ENCODE results near the gene CORO1A. TPM values are rescaled to one million over a fixed set of nuclear protein-coding genes. Genes with fewer than 3 reads are reported as not detected.
"Not testable (repeated sequence)": the region's sequence is repeated elsewhere in the genome, so short reads cannot be mapped to it uniquely, and the experiment has no call there.

The CORO1A gene
- total RNA-seq, 4 donors from 2014 or later = 16.7 to 44.4 (median 27.0) TPM

DNA sequence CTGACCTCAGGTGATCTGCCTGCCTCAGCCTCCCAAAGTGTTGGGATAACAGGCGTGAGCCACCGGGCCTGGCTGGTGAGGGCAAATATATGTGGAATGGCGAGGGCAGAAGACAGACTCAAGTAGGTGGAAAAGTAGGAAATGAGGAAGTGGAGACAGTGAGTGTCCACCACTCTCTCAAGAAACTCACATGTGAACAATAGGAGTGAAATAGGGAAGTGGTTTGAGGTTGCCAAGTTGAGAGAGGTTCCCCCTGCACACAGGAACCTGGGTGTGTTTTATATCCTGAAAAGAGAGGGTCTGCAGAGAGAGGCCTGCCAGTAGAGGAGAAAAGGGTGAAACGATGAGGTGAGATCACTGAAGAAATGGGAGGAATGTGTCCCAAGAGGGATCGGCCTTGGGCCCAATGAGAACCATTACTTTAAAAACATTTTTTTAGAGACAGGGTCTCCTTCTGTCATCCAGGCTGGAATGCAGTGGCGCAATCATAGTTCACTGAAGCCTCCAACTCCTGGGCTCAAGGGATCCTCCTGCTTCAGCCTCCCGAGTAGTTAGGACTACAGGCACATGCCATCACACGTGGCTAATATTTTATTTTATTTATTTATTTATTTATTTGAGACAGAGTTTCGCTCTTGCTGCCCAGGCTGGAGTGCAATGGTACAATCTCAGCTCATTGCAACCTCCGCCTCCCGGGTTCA lies 17.1 kb upstream of the CORO1A start:
- no peak for TF ChIP-seq POLR2A (IDR thresholded peaks at IDR 0.05)
- TF ChIP-seq, protein P1, sequence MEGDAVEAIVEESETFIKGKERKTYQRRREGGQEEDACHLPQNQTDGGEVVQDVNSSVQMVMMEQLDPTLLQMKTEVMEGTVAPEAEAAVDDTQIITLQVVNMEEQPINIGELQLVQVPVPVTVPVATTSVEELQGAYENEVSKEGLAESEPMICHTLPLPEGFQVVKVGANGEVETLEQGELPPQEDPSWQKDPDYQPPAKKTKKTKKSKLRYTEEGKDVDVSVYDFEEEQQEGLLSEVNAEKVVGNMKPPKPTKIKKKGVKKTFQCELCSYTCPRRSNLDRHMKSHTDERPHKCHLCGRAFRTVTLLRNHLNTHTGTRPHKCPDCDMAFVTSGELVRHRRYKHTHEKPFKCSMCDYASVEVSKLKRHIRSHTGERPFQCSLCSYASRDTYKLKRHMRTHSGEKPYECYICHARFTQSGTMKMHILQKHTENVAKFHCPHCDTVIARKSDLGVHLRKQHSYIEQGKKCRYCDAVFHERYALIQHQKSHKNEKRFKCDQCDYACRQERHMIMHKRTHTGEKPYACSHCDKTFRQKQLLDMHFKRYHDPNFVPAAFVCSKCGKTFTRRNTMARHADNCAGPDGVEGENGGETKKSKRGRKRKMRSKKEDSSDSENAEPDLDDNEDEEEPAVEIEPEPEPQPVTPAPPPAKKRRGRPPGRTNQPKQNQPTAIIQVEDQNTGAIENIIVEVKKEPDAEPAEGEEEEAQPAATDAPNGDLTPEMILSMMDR (IDR thresholded peaks at IDR 0.05) = no peak
- DNase-seq (ENCODE audit: low spot score in 2 of 2) = no peak
- no peak overlapping the region for H3K4me3 ChIP-seq (ENCODE audit: low read depth, poor library complexity, severe bottlenecking)
- WGBS, 2 donors = 85 to 91% methylated on average over 11 of the region's 11 CpGs
- intact Hi-C loops (cut with DNase I; ENCODE audit: low total_unique reads) = no loop called here

DNA sequence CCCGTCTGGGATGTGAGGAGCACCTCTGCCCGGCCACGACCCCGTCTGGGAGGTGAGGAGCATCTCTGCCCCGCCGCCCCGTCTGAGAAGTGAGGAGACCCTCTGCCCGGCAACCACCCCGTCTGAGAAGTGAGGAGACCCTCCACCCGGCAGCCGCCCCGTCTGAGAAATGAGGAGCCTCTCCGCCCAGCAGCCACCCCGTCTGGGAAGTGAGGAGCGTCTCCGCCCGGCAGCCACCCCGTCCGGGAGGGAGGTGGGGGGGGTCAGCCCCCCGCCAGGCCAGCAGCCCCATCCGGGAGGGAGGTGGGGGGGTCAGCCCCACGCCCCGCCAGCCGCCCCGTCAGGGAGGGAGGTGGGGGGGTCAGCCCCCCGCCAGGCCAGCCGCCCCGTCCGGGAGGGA lies 14.7 kb upstream of the CORO1A start:
- DNase-seq (ENCODE audit: low spot score in 2 of 2); H3K4me3 ChIP-seq (ENCODE audit: low read depth, poor library complexity, severe bottlenecking); intact Hi-C loops (cut with DNase I; ENCODE audit: low total_unique reads): not testable (repeated sequence)
- 65% methylated on average over 4 of the region's 29 CpGs; no CpG with 5 or more reads in 1 of the 2 donors for WGBS, 2 donors

DNA sequence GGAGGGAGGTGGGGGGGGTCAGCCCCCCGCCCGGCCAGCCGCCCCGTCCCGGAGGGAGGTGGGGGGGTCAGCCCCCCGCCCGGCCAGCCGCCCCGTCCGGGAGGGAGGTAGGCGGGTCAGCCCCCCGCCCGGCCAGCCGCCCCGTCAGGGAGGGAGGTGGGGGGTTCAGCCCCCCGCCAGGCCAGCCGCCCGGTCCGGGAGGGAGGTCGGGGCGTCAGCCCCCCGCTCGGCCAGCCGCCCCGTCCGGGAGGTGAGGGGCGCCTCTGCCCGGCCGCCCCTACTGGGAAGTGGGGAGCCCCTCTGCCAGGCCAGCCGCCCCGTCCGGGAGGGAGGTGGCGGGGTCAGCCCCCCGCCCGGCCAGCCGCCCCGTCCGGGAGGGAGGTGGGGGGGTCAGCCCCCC lies 14.0 kb upstream of the CORO1A start:
- intact Hi-C loops (cut with DNase I; ENCODE audit: low total_unique reads); H3K4me3 ChIP-seq (ENCODE audit: low read depth, poor library complexity, severe bottlenecking); DNase-seq (ENCODE audit: low spot score in 2 of 2): not testable (repeated sequence)
- WGBS, 2 donors = 60% methylated on average over 1 of the region's 38 CpGs; no CpG with 5 or more reads in 1 of the 2 donors

DNA sequence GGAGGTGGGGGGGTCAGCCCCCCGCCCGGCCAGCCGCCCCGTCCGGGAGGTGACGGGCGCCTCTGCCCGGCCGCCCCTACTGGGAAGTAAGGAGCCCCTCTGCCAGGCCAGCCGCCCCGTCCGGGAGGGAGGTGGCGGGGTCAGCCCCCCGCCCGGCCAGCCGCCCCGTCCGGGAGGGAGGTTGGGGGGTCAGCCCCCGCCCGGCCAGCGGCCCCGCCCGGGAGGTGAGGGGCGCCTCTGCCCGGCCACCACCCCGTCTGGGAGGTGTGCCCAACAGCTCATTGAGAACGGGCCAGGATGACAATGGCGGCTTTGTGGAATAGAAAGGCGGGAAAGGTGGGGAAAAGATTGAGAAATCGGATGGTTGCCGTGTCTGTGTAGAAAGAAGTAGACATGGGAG lies 13.3 kb upstream of the CORO1A start:
- DNase-seq (ENCODE audit: low spot score in 2 of 2); intact Hi-C loops (cut with DNase I; ENCODE audit: low total_unique reads); H3K4me3 ChIP-seq (ENCODE audit: low read depth, poor library complexity, severe bottlenecking): not testable (repeated sequence)
- no CpG with 5 or more reads among the region's 31 CpGs for WGBS, 2 donors

DNA sequence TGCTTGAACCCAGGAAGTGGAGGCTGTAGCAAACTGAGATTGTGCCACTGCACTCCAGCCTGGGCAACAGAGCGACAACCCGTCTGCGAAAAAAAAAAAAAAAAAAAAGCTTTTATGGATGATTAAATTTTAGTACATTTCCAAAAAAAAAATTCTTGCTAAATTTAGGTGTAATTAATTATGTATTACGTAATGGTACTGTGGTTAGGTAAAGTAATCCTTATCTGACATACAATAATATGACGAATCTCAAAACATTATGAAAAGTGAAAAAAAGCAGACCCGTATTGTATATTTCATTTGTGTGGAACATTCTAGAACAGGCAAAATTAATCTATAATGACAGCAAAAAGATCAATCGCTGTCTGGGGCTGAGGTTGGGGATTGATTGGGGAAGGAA lies 10.3 kb upstream of the CORO1A start:
- intact Hi-C loops (cut with DNase I; ENCODE audit: low total_unique reads) = no loop called here
- no peak for DNase-seq (ENCODE audit: low spot score in 2 of 2)
- H3K4me3 ChIP-seq (ENCODE audit: low read depth, poor library complexity, severe bottlenecking) = no peak overlapping the region
- TF ChIP-seq, protein P1 (IDR thresholded peaks at IDR 0.05) = no peak
- no peak for TF ChIP-seq POLR2A (IDR thresholded peaks at IDR 0.05)
- 77 to 82% methylated on average over 7 of the region's 7 CpGs for WGBS, 2 donors

DNA sequence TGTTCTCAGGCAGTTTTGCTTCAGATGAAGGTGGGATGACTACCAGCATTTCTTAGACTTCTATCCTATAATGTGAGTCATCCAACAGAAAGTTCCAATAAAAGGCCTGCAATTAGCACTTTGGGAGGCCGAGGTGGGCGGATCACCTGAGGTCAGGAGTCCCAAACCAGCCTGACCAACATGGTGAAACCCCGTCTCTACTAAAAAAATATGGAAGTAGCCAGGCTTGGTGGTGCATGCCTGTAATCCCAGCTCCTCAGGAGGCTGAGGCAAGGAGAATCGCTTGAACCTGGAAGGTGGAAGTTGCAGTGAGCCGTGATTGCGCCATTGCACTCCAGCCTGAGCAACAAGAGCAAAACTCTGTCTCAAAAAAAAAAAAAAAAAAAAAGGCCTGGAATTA lies 6.5 kb upstream of the CORO1A start:
- H3K4me3 ChIP-seq (ENCODE audit: low read depth, poor library complexity, severe bottlenecking); DNase-seq (ENCODE audit: low spot score in 2 of 2); intact Hi-C loops (cut with DNase I; ENCODE audit: low total_unique reads): not testable (repeated sequence)
- 87 to 89% methylated on average over 6 of the region's 6 CpGs for WGBS, 2 donors

DNA sequence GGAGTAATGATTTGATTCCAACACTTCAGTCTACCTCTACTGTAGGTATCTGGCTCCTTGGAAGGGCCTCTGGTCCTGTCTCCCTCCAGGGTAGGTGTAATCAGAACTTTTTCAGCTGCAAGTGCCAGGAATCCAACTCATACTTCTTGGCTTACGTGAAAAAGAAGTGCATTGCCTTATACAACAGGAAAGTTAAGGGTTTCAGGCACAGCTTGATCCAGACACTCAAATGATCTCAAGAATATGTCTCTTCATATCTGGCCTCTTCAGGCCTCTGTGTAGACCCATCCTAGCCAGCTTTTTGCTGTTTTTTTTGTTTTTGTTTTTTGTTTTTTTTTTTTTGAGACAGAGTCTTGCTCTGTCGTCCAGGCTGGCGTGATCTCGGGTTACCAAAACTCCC lies 4.2 kb upstream of the CORO1A start:
- DNase-seq (ENCODE audit: low spot score in 2 of 2) = no peak
- no peak for TF ChIP-seq POLR2A (IDR thresholded peaks at IDR 0.05)
- TF ChIP-seq, protein P1 (IDR thresholded peaks at IDR 0.05) = no peak
- intact Hi-C loops (cut with DNase I; ENCODE audit: low total_unique reads) = no loop called here
- H3K4me3 ChIP-seq (ENCODE audit: low read depth, poor library complexity, severe bottlenecking) = no peak overlapping the region
- 84 to 91% methylated on average over 4 of the region's 4 CpGs for WGBS, 2 donors

DNA sequence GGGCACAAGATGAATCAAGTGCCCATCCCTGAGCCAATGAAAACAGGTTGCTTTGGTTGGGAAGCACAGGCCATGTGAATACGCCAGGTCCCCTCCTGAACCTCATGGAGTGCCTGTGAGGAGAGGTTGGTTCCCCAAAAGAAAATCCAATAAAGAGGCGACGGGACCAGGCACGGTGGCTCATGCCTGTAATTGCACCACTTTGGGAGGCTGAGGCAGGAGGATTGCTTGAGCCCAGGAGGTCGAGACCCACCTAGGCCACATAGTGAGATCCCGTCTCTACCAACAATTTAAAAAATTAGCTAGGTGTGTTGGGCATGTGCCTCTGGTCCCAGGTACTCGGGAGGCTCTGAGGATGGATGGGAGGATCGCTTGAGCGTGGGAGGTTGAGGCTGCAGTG lies 3.5 kb upstream of the CORO1A start:
- no peak for DNase-seq (ENCODE audit: low spot score in 2 of 2)
- WGBS, 2 donors = 96 to 97% methylated on average over 9 of the region's 9 CpGs
- TF ChIP-seq, protein P1 (IDR thresholded peaks at IDR 0.05) = no peak
- TF ChIP-seq POLR2A (IDR thresholded peaks at IDR 0.05) = no peak
- intact Hi-C loops (cut with DNase I; ENCODE audit: low total_unique reads) = no loop called here
- H3K4me3 ChIP-seq (ENCODE audit: low read depth, poor library complexity, severe bottlenecking) = no peak overlapping the region

Measured in lower leg skin (tissue), 4 donors.